ENCODE data around the gene CXADR.

CXADR gene

GRCh38 chr21:17539743-17540341, 27.0 kb downstream of the CXADR start:
- Histone ChIP-seq H3K9me3 (ENCODE audit: control insufficient read depth, insufficient read depth, low read length) (no peaks in the 10 kb centered on the region), H3K36me3 (ENCODE audit: control insufficient read depth, low read length) (no peaks in the 10 kb centered on the region), H3F3A (ENCODE audit: control insufficient read depth, insufficient read depth) (no peaks in the 10 kb centered on the region), H3K4me2 (ENCODE audit: low read length) (no peak overlapping the region), H3K4me3 (ENCODE audit: low read length) (no peak overlapping the region), H4K20me1 (ENCODE audit: control insufficient read depth, insufficient read depth, low read depth, low read length) (no peaks in the 10 kb centered on the region), H3K9me2 (replicated peaks; ENCODE audit: control insufficient read depth, low read length) (no peaks in the 10 kb centered on the region), H3K79me2 (ENCODE audit: control insufficient read depth, low read length) (no peaks in the 10 kb centered on the region), H3K4me1 (ENCODE audit: control insufficient read depth, low read length) (no peaks in the 10 kb centered on the region), H3K27ac (ENCODE audit: low read depth, low read length) (no peak overlapping the region), H3K27me3 (ENCODE audit: control insufficient read depth, low read length) (peaks cover 3% of the 10 kb centered on the region; the same call in 1 of the 2 replicates)
- TF ChIP-seq CTCF (IDR thresholded peaks at IDR 0.05; ENCODE audit: low read depth, low read length, poor library complexity, severe bottlenecking) (no peak), EZH2phosphoT487 (IDR thresholded peaks at IDR 0.05; ENCODE audit: borderline replicate concordance, low read length) (no peak)

DNA sequence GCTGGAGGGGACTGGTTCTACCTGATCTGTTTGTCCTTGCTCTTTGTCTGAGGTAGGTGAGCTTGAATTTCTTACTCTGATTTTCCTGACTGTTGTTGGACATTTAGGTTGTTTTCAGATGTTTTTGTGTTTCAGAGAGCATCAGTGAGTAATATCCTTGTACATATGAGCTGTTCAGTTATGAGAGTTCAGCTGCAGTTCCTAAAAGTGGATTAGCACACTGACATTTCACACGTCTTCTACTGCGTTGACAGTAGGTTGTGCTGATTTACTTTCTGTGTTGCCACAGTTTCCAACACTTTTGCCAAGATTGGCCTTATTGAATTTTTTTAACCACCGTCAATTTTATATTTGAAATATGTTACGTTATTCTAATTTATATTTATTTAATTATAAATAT, 27.7 kb downstream of the CXADR start:
- H3K79me2 ChIP-seq (ENCODE audit: control insufficient read depth, low read length): no peaks in the 10 kb centered on the region
- H3F3A ChIP-seq (ENCODE audit: control insufficient read depth, insufficient read depth): no peaks in the 10 kb centered on the region
- TF ChIP-seq CTCF (IDR thresholded peaks at IDR 0.05; ENCODE audit: low read depth, low read length, poor library complexity, severe bottlenecking): no peak
- TF ChIP-seq EZH2phosphoT487 (IDR thresholded peaks at IDR 0.05; ENCODE audit: borderline replicate concordance, low read length): no peak
- H4K20me1 ChIP-seq (ENCODE audit: control insufficient read depth, insufficient read depth, low read depth, low read length): no peaks in the 10 kb centered on the region
- H3K9me2 ChIP-seq (replicated peaks; ENCODE audit: control insufficient read depth, low read length): no peaks in the 10 kb centered on the region
- H3K4me2 ChIP-seq (ENCODE audit: low read length): no peak overlapping the region
- no peaks in the 10 kb centered on the region for H3K36me3 ChIP-seq (ENCODE audit: control insufficient read depth, low read length)
- H3K27ac ChIP-seq (ENCODE audit: low read depth, low read length): no peak overlapping the region
- no peaks in the 10 kb centered on the region for H3K9me3 ChIP-seq (ENCODE audit: control insufficient read depth, insufficient read depth, low read length)
- H3K27me3 ChIP-seq (ENCODE audit: control insufficient read depth, low read length): peaks cover 3% of the 10 kb centered on the region; the same call in 1 of the 2 replicates
- no peaks in the 10 kb centered on the region for H3K4me1 ChIP-seq (ENCODE audit: control insufficient read depth, low read length)
- no peak overlapping the region for H3K4me3 ChIP-seq (ENCODE audit: low read length)

DNA sequence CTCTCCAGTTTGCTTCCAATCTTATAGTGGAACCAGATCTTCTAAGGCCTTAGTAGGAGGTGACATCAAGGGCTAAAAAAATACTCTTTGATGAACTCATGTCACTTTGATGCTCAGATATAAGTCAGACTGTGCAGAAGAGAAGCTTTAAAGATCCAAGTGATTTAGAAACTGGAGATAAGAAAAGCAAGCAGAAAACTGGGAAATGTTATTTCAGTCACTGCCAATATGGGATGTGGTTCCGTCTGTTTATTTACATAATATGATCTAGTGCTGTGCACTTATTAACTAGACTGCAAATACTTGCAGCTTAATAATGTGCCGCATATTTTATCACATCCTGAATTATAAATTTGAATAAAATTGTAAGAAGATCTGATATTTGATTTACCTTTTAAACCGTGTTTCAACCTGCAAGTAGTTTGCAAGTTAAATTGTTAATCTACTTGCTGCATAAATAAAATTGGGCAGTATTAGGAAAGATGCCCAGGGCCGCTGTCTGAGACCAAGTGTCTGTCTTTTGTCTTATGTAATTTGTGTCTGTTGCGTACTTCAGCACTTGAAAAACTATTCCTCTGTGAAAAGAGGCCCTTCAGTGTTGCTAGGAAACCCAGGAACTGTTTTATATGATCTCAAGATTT, 29.6 kb downstream of the CXADR start:
- Histone ChIP-seq H3K9me2 (replicated peaks; ENCODE audit: control insufficient read depth, low read length) (no peaks in the 10 kb centered on the region), H3K79me2 (ENCODE audit: control insufficient read depth, low read length) (no peaks in the 10 kb centered on the region), H3K27ac (ENCODE audit: low read depth, low read length) (no peak overlapping the region), H3K9me3 (ENCODE audit: control insufficient read depth, insufficient read depth, low read length) (no peaks in the 10 kb centered on the region), H4K20me1 (ENCODE audit: control insufficient read depth, insufficient read depth, low read depth, low read length) (no peaks in the 10 kb centered on the region), H3F3A (ENCODE audit: control insufficient read depth, insufficient read depth) (no peaks in the 10 kb centered on the region), H3K36me3 (ENCODE audit: control insufficient read depth, low read length) (no peaks in the 10 kb centered on the region), H3K27me3 (ENCODE audit: control insufficient read depth, low read length) (no peaks in the 10 kb centered on the region), H3K4me1 (ENCODE audit: control insufficient read depth, low read length) (no peaks in the 10 kb centered on the region), H3K4me3 (ENCODE audit: low read length) (no peak overlapping the region), H3K4me2 (ENCODE audit: low read length) (no peak overlapping the region)
- no peak for TF ChIP-seq CTCF (IDR thresholded peaks at IDR 0.05; ENCODE audit: low read depth, low read length, poor library complexity, severe bottlenecking)
- TF ChIP-seq EZH2phosphoT487 (IDR thresholded peaks at IDR 0.05; ENCODE audit: borderline replicate concordance, low read length): no peak

Measured in DOHH2 (cell line).